NOMO-1 treated with DMSO at 0.1 percent for 48 hours (cell line): ENCODE data around the gene RPL35A.

Source experiments
- DNase-seq: peaks from one replicate; lab custom pipeline; 2025; ENCODE audit not compliant: unreplicated experiment; lab: John Stamatoyannopoulos, UW

RPL35A gene

GRCh38 chr3:197996855-197997254 lies 46.9 kb downstream of the RPL35A start:
- no peak for DNase-seq

GRCh38 chr3:197997936-197998335 lies 47.9 kb downstream of the RPL35A start:
- DNase-seq, result no peak
